Gastroesophageal sphincter (tissue), 3 donors: ENCODE measurements around the gene FUBP1.

Experiments used
- EP300 ChIP-seq: sonication (generic); formaldehyde crosslinking; IDR thresholded peaks from one replicate; pipeline ENCODE4 v1.6.1; 2017; ENCODE audit warnings: antibody characterized with exemption, mild to moderate bottlenecking
- TF ChIP-seq, protein P1 (sequence below), 4 experiments: fragments of 200-600 bp in 2 of 4; fragments of 450-650 bp in 2 of 4; sonication (generic) in 1 of 4; IDR thresholded peaks; one replicate each; pipeline ENCODE4 v1.5.1; 2017 to 2019; ENCODE audit warnings: antibody characterized with exemption in 4 of 4, mild to moderate bottlenecking in 2 of 4, moderate library complexity in 2 of 4

DNA sequence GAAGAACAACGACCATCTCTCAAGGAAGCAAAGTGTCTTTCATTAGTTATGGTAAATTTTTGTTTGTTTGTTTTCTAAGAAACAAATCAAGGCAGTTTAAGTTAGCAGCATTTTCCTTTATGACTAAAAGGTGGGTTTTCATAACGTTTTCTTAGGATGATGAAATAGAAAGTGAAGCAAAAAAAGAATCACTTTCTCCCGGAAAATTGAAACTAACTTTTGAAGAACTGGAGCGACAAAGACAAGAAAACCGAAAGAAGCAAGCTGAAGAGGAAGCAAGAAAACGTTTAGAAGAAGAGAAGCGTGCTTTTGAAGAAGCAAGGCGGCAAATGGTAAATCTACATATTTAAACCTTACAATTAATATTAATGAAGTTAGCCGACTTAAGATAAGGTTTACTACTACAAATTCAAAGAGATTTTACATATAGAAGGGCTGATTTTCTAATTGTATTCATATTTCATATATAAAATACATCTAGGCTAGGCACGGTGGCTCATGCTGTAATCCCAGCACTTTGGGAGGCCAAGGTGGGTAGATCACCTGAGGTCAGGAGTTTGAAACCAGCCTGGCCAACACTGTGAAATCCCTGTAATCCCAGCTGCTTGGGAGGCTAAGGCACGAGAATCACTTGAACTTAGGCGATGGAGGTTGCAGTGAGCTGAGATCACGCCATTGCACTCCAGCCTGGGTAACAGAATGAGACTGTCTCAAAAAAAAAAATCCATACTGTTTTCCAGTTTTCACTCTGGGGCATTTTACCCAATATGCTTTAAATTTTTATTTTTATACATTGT, 52.1 kb downstream of the FUBP1 start:
- TF ChIP-seq, protein P1, sequence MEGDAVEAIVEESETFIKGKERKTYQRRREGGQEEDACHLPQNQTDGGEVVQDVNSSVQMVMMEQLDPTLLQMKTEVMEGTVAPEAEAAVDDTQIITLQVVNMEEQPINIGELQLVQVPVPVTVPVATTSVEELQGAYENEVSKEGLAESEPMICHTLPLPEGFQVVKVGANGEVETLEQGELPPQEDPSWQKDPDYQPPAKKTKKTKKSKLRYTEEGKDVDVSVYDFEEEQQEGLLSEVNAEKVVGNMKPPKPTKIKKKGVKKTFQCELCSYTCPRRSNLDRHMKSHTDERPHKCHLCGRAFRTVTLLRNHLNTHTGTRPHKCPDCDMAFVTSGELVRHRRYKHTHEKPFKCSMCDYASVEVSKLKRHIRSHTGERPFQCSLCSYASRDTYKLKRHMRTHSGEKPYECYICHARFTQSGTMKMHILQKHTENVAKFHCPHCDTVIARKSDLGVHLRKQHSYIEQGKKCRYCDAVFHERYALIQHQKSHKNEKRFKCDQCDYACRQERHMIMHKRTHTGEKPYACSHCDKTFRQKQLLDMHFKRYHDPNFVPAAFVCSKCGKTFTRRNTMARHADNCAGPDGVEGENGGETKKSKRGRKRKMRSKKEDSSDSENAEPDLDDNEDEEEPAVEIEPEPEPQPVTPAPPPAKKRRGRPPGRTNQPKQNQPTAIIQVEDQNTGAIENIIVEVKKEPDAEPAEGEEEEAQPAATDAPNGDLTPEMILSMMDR (IDR thresholded peaks at IDR 0.05): no peak
- no peak for TF ChIP-seq EP300
